Activated CD8-positive, alpha-beta memory T cell treated with anti-CD3 and anti-CD28 coated beads, Interleukin-2, amount 50 U/mL, for 4 hours (primary cell): ENCODE measurements around the gene PRKCE.

Experiments used
- DNase-seq: peaks from one replicate; pipeline ENCODE4 v3.0.0-alpha.2; 2020

Gene PRKCE

GRCh38 chr2:45820048-45820447 lies 168.6 kb downstream of the PRKCE start:
- no peak for DNase-seq

DNA sequence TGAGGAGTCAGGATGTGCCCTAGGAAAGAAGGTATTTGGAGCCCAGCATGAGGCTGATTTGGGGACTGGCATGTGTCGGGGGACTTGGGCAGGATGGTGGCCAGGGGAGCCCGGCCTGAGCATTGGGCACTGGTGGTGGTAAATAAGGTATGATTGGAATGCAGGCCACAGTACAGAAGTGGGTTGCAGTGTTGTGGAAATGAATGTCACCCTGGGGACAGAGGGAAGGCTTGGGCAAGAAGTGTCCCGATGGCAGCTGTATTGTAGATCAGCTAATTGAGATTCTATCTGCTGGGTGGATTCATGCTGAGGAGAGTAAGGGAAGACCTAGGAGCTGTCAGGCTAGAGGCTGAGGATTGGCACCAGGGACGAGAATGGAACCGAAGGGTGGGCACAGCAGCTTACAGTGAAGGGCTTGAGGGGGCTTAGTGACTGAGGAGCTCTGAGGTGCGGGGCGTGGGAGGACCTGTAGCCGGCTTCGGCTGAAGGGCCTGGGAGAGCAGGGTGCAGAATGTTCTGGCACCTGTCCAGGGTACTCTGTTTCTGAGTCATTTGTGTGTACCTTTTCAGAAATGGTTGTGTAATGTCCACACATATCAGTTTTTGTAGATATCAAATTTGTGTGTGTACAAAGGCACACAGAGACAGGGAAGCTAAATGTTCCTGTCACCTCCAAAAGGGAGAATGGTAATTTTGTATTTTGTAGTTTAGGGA lies 170.2 kb downstream of the PRKCE start:
- no peak for DNase-seq

- DNase-seq = no peak
Observed at GRCh38 chr2:45822272-45822630, 170.8 kb downstream of the PRKCE start.

GRCh38 chr2:45823723-45824206 lies 172.3 kb downstream of the PRKCE start:
- DNase-seq = no peak

GRCh38 chr2:45825001-45825651 lies 173.7 kb downstream of the PRKCE start:
- no peak for DNase-seq

- no peak for DNase-seq
Observed at GRCh38 chr2:45826460-45826859, 175.0 kb downstream of the PRKCE start.

DNA sequence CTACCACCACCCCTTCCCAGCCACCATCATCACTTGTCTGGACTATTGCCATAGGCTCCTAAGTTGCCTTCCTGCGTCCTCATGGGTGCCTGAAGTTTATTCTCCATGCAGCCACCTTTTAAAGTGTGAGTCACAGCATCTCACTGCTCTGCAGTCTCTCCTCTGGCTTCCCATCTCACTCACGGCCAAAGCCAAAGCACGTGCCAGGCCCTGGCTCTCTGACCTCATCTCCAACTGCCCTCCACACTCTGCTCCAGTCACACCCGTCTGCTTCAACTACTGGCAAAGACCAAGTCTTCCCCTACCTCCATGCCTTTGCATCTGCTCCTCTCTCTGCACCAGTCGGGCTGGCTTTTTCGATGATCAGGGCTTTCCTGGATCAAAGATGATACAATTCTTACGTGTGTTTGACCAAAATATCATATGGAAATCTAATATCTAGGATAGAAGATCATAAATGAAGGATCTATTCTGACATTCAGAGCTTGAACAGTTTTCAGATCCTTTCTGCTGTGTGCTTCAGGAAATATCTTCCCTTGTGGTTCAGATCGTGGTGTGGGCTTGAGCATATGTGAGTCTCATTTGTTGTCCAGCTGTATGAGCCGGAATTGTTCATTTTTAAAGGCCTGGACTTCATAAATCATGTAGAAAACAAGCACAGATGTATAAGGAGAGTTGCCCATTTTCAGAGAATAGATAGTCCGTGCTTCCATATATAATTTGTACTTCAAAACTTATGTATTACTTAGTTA lies 175.6 kb downstream of the PRKCE start:
- DNase-seq = no peak

DNA sequence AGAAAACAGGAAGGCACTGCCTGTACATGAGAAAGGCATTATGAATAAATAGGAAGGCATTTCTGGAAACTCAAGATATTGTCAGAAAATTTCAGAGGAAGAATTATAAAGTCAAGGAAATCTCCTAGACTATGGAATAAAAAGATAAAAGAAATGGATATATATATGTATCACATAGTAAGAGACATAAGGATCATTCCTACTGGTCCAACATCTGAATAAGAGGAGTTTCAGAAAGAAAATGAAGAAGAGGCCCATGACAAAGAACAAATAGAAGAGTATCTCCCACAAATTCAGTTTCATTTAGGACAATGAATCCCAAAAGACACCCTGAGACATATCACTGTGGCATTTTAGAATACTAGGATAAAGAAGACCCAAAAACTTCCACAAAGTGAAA lies 178.8 kb downstream of the PRKCE start:
- no peak for DNase-seq

DNA sequence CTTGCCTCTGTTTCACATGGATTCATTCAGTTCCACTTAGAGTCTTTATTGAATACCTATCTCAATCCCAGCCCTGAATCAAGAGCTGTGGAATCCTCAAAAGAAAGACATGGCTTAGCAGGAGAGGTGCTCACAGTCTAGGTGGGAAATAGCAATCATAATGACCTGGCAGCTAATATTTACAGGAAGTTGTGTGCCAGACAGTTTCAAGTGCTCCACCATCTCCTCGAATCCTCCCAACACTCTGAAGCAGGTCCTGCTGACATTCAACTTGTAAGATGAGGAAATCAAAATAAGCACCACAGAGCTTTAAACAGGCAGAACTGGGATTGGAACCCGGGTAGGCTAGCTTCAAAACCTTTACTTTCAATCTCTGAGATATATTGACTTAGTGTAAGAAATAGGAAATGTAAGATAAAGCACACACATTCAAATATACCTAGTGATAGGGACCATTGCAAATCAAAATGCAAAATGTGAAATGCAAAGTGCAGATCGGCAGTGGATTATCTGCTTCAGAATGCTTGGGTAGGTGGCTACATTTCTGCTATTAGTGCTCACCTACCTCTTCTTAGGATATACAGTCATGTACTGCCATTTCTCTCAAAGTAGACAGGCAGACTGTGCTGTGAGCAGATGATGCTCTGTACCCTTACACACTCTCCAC lies 182.0 kb downstream of the PRKCE start:
- DNase-seq = no peak

DNA sequence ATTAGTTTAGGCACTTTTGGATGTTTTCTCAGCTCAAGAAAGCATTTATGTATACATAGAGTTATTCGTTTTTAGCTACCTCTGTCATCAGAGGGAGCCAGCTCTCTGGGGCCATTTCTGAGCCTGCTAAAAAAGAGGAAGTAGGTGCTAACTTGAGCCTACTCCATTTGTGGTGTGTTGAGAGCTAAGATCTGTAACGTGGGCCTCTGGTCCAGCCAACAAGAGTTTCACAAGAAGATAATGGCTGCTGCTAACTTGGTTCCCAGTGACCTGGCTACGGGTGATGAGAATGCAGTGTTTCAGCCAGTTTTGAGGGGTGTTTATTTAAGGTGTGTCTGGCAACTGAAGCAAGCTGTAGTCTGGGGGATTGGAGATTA lies 182.5 kb downstream of the PRKCE start:
- no peak for DNase-seq

DNA sequence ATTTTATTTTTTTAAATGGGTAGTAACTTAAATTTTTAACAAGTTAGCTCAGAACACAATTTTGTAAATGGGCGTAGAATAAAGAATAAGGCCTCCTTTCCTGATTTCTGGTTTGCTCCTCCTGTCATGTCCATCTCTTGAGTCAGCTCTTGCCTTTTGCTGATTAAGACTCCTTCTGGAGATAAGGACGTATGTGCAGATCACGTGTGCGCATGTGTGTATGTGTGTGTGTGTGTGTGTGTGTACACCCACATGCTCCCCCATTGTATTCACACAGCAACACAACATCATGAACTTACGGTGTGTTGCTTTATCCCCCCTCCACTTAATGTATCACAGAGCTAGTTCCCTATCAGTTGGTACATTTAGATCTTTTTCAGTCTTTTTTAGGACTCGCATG lies 182.9 kb downstream of the PRKCE start:
- DNase-seq = no peak

DNA sequence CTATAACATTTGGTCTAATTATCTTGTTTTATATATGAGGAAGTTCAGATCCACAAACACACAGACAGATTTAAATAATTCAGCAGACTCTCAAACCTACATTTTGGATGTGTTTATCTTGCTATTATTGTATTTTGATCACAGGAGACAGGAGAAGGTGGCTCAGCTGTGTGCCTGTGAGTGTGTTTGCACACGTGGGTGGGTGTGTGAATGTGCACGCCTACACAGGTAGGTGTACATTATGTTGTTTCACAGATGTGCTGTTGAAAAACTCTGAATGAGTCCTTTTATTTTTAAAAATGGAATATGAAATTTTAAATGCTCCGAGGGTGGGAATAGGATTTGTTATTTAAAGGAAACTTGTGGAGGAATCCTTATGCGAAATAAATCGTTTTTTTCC lies 183.4 kb downstream of the PRKCE start:
- DNase-seq = no peak

- no peak for DNase-seq
Observed at GRCh38 chr2:45836316-45836715, 184.8 kb downstream of the PRKCE start.

- DNase-seq = no peak
Observed at GRCh38 chr2:45836740-45837139, 185.3 kb downstream of the PRKCE start.

DNA sequence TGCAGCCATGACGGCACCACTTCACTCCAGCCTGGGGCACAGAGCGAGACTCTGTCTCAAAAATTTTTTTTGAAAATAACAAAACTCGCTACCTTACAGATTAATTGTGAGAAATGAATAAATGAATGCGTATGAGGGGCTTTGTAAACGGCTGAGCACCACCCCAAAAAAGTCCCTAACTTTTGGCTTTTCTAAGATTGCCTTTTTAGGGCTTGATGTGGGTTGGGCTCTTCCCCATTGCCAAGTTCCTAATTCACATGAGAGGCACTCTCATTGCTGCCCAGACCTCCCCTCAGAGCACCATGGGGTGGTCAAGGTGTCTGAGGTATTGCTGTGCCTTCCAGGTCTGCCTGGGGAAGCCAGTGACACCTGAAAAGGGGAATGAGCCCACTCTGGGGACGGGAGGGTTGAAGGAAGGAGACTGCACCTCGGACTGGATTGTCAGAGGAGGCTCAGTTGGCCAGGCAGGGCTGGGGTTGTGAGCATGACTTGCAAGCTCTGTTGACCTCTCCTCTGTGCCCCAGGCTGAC lies 186.4 kb downstream of the PRKCE start:
- no peak for DNase-seq

GRCh38 chr2:45839508-45840251 lies 188.2 kb downstream of the PRKCE start:
- DNase-seq = no peak

DNA sequence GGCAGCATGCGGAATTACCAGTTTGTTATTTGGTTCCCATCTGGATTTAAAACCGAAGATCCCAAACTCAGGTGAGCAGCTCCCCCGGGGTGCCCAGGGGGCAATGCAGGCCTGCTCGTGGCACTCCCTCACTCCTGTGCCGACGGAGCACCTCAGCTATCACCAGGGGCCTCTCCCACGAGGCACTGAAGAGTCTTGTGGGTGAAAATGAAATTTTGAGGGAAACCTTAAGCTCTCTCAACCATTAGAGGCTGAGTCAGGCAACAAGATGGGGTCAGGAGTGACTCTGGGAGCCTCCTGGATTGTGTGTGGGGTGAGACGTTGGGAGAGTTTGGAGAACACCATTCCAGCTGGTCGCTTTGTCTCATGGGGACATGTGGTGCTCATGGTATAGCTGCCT lies 189.0 kb downstream of the PRKCE start:
- no peak for DNase-seq

DNA sequence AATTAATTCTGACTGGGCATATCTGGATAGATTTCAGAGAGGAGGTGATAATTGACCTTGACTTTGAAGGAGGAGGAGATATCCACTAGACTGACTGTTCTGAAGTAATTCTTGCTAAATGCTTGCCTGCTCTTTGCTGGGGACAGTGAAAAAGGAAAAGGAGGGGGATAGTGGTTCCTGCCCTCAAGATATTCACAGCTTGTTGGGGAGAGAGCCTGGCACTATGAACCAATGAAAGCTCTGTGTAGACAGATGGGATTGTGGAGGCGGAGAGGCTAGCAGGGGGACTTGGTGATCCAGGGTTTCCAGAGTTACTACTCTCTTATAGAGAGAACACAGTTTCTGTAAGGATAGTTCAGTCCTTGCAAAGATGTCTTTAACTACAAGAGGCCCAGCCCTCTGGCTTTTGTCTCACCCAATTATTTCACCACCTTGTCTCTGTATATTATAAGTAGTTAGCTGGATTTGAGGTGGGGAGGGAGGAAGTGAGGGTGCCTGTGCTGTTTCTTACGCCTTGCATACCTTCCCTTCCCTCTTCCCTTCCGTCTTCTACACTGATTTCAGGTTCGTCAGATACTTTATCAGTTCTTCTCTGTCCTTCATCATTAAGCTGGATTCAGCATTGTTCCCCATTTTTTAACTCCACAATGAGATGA lies 190.4 kb downstream of the PRKCE start:
- no peak for DNase-seq

DNA sequence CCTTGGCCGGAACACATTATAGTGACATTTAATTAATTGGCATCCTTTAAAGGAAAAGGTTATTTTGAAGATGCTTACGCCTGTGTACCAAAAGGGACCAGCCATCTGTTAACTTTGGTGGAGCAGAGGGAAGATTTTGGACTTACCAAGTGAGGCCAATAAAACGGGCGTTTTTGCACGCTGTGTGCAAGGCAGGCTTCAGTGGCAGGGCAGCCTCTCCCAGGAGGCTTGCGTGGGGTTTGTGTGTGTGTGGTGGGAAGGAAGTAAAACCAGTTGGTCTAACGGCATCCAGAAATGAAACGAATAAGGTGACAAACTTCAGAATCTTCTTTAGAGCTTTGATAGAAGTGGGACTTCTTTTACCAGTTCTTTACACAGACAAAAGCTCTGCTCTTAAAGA lies 191.7 kb downstream of the PRKCE start:
- no peak for DNase-seq

GRCh38 chr2:45844796-45845457 lies 193.5 kb downstream of the PRKCE start:
- no peak for DNase-seq

DNA sequence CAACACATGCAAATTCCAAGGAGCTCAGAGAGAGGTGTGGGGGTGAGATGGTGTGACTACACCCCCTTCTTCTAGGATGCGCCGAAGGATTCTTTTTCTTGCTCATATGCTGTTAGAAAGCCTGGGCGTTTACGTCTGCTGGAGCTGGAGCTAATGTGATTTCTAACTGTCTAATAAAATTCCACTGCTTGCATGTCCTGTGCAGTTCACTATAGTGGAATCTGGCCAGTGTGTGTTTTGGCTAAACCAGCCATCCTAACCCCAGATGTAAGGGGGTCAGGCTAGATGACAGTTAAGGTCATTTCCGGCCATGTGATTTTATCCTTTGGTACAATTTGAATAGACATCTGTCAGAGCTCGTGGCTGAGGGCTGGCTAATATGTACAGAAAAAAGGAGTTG lies 194.1 kb downstream of the PRKCE start:
- no peak for DNase-seq
